Measurements from ENCODE around the gene ATP10D.

DNA sequence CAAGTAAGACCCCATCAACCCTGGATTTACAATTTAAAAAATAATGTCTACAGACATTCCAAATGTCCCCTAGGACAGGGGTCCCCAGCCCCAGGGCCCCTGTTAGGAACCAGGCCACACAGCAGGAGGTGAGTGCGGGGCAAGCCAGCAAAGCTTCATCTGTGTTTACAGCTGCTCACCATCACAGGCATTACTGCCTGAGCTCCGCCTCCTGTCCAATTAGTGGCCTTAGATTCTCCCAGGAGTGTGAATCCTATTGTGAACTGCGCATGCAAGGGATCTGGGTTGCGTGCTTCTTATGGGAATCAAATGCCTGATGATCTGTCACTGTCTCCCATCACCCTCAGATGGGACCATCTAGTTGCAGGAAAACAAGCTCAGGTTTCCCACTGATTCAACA lies 146.1 kb downstream of the ATP10D start:
- TF ChIP-seq GATA3 (IDR thresholded peaks at IDR 0.05; ENCODE audit: low read depth, low read length) = no peak
- no peak for TF ChIP-seq GATA2 (IDR thresholded peaks at IDR 0.05; ENCODE audit: low read depth, low read length)

All from SH-SY5Y (cell line).